ENCODE results near the gene RAB11FIP4.

The RAB11FIP4 gene

DNA sequence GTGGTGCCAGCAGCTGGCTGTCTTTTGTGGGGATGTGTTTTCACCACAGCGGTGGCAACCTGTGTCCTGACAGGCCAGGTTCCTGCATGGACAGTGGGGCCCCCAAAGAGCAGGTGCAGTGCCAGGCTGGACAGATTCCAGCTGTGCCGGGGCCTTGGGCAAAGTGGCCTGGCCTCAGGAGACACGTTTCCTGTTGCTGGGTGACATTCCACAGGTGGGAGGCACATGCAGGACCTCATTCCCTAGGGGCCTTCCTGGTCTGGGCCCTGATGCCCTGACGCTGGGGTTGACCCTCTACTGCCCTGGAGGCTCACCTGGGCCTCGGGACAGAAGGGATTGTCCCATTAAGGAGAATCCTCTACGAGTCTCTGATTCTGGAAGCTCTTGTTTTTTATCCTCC, 182.4 kb downstream of the RAB11FIP4 start:
- DNase-seq = no peak

DNA sequence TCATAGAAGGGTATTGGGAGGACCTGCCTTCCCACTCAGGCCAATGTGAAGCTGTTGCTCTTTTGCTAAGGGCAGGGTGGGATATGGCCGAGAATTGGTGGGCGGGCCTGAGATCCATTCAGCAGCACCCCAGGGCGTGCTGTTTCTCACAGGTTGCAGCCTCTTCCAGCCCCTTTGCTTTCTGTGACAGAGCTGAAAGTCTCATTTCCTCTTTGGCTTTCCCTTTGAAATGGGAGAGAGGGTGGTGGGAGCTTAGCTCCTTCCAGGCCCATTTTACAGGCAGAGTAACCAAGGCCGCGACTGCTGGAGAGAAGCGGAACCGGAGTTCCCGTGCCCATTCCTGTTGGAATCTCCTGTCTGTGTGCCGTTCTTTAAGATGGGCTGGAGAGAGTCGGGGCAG, 183.0 kb downstream of the RAB11FIP4 start:
- no peak for DNase-seq

DNA sequence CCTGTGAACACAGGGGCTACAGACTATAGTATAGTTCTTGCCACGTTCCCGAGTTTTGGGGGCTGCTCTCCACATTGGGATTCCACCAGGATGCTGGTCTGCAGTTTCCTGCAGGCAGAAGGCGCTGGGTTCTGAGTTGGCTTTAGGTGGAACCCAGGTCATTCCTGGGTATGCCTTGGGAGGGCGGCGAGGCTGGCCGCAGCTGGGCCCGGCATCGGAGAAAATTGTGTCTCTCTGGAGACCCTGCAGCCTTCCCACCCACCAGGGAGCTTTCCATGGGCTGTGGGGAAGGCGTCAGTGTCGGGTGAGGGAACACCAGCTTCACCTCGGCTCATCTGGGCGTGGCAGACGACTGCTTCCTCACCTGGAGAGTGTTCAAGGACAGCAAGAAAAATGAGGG, 183.6 kb downstream of the RAB11FIP4 start:
- no peak for DNase-seq

DNA sequence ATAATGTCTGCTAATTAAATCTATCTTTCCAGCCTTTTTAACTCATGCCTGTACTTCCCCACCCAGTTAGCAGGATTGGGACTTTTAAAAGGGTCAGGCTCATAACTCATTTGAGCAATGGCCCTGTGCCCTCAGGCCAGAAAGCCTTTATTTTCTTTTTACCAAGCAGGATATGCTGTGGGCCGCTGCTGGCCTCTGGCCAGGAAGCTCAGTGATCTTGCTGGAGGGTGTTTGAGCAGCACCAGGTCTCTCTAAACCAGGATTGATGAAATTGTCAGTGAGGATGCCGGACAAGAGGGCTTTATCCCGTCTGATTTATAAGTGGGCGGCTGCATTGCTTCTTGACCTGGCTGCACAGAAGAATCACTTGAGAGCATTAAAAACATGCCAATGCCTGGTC, 187.8 kb downstream of the RAB11FIP4 start:
- no peak for DNase-seq

DNA sequence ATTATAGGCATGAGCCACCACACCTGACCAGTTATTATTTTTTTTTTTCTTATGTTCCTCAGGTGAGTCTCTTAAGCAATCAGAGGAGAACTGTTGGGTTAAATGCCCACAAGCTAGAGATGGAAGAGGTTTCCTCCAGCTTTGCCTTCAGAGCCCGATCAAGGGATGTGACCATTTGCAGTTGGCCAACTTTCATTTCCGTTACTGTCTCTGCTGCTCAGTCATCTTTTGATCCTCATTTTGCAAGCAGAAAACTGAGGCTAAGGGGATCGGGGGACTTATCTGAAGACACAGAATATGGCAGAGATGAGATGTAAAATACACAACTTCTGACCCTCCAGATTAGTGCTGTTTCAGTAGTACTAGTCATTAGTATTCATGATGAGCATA, 188.8 kb downstream of the RAB11FIP4 start:
- DNase-seq = no peak

DNA sequence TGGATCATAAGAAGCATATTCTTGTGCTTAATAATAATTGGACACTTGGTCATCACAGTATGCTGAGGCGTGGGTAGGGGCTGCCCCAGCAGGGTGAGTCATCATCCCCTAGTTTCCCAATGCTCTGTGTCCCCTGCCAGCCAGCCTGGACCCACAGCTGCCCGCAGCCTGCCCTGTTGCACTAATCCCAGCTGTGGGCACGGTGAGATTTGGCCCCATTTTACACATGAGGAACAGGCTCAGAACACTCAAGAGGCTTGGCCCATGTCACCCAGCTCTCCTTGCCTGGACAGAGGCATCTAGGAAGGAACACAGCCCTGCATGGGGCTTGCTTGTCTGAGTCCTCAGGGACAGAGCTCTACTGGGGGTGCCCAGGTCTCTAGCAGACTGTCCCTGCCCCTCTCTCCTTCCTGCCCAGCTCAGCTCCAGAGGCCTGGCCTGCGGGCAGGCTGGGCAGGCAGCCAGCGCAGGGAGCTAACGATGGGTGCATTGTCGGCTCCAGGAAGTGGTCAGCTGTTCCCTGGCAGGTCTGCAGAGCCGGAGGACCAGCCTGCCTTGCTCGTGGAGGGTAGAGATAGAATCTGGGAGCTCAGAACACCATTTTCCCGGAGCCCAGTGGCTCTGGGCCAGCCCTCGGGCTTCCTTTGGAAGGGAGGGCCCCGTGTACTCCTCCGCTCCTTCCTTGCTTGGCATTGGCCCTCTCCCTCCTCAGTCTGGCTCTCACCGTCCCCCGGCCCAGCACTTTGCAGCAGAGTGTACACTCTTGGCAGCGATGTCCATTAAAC, 189.4 kb downstream of the RAB11FIP4 start:
- DNase-seq = no peak

DNA sequence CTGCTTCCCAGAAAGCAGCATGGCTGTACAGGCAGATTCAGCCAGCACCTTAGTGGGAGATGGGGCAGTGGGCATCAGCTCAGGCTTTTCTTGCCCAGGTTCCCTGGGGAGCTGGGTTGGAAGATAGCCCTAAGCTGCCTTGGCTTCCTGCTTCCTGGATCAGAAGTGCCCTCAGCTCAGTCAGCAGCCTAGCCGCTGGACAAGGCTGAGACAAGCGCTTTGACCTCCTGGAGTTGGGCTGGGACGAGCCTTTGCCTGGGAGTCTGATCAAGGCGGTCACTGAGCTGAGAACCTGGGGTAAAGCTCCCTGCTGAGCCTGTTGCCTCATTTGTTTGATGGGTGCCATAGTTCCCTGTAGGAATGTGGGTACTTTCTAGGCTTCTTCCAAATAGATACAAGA, 190.0 kb downstream of the RAB11FIP4 start:
- no peak for DNase-seq

DNA sequence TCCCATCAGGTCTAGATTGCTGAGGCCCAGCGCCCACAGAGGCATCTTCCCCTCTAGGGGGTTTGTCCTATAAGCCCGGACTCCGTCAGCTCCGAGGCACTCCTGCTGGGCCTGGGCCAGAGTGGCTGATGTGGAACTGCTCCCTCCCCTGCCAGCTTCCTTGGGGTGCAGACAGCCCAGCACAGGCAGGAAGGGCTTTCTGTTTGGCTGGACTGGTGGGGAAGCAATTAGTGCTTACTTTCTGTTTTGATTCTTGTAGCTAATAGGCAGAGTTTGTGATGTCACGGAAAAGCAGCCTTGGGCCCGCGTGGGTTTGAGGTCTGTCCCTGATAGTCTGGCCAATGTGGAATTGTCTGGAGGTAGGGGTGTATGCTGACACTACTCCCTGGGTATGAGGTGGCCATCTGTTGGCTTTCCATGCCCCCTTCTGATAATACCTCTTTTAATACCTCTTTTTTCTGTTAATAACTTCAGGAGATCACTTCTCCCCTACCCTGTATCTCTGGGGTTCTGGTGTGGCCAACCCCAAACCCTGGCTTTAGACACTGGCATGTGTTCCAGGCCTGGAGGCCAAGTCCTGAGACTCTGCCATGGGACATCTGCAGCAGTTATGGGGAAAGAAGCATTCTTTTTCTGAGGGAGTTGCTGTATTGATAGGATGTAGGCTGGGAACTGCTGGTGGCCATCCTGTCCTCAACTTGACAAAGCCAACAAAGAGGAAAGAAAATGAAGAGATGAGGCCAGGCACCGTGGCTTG, 190.9 kb downstream of the RAB11FIP4 start:
- no peak for DNase-seq

DNA sequence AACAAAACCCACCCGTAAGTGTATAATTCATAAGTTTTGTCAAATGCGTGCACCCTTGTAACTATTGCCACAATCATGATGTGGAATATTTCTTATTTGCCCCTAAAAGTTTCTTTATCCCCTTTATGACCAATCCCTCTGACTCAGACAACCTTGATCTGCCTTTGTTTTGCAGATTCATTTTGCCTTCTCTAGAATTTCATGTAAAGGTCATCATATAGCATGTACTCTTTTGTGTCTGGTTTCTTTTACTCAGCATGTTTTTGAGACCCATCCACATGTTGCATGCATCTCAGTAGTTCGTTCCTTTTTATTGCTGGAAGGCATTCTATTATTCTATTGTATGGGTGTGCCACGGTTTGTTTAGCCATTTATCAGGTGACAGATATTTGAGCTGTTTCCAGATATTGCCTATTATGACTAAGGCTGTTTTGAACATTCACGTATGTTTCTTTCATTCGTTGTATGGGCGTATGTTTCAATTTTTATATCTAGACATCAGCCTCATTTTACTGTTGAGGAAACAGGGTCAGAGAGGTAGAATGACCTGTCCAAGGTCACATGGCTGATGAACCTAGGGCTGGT, 192.4 kb downstream of the RAB11FIP4 start:
- DNase-seq = no peak

DNA sequence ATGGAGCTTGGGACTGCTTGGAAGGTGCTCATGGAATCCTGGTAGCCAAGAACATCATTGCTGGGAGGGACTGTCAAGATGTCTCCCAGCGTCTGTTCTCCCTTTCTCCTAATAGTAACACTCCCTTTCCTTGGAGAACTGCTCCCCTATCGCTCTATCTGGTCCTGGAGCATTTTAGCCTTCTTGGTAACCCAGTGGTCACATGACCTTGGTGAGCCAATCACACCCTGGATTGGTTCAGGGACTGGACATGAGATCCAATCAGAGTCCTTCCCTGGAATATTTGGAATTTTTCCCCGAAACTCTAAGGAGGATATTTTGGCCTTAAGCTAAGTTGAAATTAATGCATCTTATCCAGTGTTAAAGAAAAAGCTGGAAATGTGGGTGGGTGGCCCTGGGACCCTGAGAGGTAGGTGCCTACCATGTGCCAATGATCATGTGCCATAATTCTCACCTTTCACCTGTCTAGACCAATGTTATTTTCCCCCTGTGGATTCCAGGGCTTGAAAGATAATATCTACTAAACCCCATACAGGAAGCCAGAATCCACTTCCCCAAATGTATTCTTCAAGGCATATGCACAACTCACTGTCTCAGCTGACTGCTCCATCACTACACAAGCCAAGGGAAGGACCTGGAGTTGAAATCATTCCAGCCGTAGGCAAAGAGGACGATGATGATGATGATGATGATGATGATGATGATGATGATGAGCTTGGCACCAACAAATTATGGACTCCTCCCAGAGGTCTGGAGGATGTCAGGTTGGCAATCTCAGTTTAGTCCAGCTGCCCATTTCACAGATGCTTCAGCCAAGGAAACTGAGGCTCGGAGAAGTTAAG, 193.2 kb downstream of the RAB11FIP4 start:
- no peak for DNase-seq

DNA sequence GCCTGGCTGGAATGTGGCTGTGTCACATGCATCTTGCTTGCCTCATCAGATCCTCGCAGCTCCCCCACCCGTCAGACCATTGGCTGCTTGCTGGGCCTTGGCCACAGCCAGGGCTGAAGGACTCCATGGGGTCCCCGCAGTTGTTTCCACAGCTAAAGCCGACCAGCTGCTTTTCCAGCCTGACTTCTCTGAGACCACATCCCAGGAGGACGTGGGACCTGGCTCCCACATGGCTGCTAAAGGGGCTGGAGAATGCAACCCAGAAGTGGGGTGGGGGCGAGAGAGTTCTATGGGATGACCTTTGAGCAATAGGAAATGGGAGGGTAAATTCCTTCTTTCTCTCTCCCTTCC, 193.8 kb downstream of the RAB11FIP4 start:
- DNase-seq = no peak

DNA sequence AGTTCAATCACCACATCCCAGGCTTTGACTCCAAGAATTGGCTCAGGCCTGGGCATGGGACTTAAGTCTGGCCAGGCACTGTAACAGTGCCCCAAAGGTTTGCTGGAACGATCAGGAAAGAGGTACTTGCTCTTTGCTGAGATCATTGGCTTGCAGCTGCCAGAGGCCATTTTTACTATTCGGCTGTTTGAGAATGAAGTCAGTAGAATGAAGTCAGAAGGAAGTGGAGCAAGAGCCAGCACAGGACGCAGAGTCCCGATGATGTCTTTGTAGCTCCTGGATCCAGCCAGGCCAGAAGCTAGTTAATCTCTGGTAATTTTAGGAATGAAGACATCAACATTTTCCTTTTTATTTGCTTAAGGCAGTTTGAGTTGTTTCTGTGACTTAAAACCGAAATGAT, 195.5 kb downstream of the RAB11FIP4 start:
- DNase-seq = no peak

DNA sequence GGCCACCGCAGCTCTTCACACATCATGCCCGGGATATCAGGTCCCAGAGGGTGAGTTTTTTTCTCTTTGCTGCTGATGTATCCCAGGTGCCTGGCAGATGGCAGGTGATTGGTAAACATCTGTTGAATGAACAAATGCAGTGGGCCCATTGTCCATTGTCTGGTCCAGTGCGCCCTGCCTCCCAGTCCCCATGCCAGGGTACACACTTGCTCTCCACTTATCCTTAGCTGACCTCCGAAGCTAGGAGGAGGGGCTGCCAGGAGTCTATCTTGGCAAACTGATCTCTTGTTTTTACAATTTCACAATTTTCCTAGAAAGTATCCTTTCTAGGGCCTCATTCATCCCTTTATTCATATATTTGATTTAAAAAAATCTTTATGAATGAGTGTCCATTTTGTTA, 196.0 kb downstream of the RAB11FIP4 start:
- no peak for DNase-seq

Data from activated naive CD4-positive, alpha-beta T cell (primary cell).